PC-9 (cell line): ENCODE results near the gene LPIN3.

Experiments
- CTCF ChIP-seq: fragments of 200-600 bp; sonication (generic); conservative IDR thresholded peaks from 2 replicates; pipeline ENCODE4 v1.6.1; 2017; ENCODE audit warnings: mixed run types, antibody characterized with exemption, mild to moderate bottlenecking, moderate library complexity
- EZH2 ChIP-seq: fragments of 200-600 bp; sonication (generic); IDR thresholded peaks from 2 replicates; pipeline ENCODE4 v1.8.0; 2017; ENCODE audit warnings: antibody characterized with exemption, low read depth

DNA sequence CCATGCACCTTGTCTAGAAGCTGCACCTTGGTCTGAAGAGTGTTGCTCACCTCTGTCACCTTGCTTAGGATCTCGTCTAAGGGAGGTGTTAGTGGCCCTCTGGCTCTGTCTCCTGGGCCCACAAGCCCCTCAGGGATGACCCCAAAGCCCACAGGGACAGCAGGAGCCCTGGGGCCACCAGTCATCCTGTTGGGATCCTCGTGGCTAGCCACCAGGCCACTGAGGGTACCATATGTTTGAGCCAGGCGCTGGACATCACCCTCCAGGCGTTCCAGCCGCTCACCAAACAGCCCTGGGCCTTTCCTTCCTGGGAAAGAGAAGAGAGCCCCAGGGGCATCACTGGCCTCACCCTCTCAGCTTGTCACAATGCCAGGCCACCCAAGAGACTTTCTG, 22.1 kb downstream of the LPIN3 start:
- no peak for TF ChIP-seq CTCF
- no peak for TF ChIP-seq EZH2
